ENCODE data around the gene NSG1.
"Not testable (repeated sequence)": the region's sequence is repeated elsewhere in the genome, so short reads cannot be mapped to it uniquely, and the experiment has no call there.

The NSG1 gene

GRCh38 chr4:4436244-4436823 is 49.4 kb downstream of the NSG1 start:
- no peak for DNase-seq (ENCODE audit: low read depth)

DNA sequence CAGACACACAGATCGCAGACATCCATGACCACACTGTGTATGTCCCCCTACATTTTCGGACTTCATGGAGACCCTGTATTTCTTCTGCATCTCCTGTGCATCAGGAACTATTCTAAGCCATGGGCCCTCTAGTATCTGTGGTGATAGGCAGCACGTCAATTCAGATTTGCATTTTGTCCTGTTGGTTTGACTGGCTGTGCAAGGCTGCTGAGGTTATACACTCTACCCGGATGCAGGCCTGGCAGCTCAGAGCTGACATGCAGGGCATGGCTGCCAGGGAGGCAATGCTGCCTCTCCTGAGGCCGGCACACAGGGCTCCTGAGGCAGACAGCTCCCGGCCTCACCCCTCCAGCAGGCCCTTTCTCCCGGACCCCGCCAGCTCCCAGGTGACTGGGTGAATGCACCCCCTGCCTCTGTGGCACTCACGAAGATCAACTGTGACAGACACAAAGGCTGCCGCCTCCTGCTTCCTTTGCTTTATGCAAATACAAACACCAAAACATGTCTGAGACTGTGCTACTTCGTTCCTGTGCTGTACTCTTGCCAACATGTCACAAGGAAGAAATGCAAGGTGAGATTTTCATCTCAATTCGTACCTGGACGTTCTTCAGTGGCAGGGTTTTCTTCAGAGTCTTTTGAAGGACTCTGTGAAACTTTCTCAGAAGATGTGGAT is 51.0 kb downstream of the NSG1 start:
- no peak for DNase-seq (ENCODE audit: low read depth)

DNA sequence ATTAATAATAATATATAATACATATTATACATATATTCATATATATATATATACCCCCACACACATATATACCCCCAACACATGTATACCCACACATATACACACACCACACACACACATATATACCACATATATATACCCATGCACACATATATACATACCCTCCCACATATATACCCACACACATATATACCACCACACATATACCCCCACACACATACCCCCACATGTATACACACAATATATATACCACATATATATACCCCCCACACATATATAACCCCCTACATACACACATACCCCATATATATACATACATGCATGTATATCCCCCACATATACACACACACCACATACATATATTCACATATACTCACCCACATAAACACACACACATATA is 52.0 kb downstream of the NSG1 start:
- no peak for DNase-seq (ENCODE audit: low read depth)

GRCh38 chr4:4439782-4440181 is 52.9 kb downstream of the NSG1 start:
- DNase-seq (ENCODE audit: low read depth): no peak

DNA sequence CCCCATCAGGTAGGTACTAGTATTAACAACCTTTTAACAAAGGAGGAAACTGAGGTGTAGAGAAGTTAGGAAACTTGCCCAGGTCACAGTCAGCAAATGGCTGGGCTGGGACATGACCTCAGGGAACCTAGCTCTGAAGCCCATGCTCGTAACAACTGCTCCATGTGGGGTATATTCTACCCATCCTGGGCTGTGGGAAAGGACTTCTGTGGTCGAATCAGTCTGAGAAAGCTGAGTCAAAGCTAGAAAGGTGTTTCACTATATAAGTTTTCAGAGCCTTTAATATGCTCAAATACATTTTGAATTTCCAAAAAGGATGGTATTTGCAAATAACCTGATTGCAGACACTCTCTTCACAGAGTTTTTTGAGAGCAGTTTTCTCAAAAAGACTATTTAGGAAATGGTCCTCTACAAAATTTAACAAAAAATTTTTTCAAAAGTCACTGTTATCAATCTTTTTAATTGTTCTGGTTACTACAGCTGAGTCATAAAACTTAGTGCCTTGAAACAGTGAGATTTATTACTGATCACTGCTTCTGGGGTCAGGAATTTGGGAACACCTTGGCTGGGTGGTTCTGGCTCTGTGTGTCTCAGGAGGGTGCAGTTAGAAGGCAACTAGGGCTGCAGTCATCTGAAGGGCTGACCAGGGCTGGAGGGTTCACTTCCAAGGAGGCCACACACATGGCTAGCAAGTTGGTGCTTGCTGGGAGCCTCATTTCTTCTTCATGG is 53.6 kb downstream of the NSG1 start:
- no peak for DNase-seq (ENCODE audit: low read depth)

DNA sequence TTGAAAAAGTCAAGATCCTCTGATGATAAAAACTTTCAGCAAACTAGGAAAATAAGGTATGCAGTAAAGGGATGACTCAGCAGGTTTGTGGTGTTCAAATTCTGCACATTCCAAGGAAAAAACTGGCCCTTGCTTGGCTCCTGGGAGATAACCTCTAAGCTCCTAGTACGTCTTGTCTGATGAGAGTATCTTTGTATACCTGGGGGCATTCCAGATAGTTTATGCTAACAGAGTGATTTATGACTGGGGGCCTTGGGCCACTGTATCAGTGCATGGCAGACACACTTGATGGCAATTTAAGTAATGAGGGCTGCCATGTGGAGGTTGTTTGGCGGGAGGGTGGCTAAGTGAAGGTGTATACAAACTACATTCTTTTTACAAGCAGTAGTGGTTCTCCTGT is 56.9 kb downstream of the NSG1 start:
- no peak for DNase-seq (ENCODE audit: low read depth)

GRCh38 chr4:4446434-4446833 is 59.5 kb downstream of the NSG1 start:
- DNase-seq (ENCODE audit: low read depth): no peak

DNA sequence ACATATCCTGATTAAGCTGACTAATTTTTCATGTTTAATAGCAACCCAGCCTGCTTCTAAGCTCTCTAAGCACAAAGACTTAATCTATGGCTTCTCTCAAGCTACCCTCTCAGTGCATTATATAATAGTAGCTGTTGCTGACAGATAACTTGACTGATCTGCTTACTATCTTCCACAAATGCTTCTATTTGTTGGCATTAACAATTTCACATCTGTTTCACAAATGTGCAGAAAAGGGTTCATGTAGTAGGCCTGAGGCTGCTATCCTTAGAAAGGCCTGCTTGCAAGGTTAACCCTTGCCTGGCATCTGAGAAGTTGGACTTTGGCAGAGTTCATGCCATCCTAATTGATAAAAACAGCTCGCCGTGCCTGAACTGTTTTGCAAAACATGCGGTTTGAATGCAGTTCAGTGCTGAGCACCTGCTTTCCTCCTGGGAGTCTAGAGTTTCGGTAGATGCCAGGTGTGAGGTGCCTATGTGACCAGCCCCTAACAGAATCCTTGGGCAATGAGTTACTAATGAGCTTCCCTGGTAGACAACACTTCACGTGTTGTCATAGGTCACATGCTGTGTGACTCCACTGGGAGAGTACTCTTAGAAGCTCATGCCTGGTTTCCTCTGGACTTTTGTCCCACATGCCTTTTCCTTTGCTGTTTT is 68.4 kb downstream of the NSG1 start:
- no peak for DNase-seq (ENCODE audit: low read depth)

DNA sequence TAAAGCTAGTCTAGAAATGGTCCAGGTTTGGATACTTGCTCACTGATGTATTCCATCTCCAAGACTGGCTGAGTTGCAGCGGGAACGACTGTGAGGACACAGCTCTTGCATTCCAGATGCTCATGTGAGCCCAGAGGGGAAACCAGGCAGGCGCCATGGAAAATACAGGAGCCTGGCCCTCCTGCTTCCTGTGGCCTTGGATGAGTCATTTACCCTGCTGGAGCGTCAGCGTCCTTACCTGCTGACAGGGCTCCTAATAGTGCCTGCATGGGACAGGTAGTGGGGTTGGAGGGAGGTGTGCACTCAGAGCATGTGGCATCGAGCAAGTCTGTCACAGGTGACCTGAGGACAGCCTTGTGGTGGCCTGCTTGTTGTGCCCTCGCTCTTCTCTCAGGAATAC is 69.4 kb downstream of the NSG1 start:
- DNase-seq (ENCODE audit: low read depth): no peak

- DNase-seq (ENCODE audit: low read depth): no peak
Observed at GRCh38 chr4:4456816-4457578, 70.1 kb downstream of the NSG1 start.

DNA sequence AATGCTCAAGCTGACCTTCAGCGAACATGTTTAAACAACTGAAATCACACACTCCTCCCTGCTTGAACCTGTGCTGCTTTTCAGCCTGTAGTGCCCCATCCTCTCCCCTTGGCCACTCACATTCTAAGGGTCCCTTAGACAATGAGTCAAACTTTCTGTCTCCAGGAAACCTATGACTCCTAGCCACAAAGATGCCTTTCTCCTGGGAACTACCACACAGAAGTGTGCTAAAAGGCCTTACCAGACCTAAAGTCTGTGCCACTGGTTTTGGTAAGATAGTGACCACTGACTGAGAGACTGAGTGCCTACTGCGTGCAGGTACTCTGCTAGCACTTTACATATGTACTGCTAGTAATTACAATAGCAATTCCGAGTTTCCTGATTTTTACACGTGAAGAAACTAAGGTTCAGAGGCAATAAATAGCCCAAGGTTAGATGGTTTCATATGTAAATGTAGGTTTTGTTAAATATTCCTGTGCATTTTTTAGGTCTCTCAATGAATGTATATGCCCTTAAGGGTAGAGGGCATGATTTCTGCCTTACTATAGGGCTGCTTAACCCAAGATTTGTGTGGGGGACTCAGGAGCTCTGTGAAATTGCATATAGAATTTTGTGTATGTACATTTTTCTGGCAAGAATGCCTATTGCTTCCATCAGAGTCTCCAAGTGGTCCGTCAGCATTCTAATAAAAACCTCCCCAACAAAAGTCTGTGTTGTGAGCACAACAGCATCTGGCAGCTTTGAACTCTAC is 71.1 kb downstream of the NSG1 start:
- DNase-seq (ENCODE audit: low read depth): no peak

DNA sequence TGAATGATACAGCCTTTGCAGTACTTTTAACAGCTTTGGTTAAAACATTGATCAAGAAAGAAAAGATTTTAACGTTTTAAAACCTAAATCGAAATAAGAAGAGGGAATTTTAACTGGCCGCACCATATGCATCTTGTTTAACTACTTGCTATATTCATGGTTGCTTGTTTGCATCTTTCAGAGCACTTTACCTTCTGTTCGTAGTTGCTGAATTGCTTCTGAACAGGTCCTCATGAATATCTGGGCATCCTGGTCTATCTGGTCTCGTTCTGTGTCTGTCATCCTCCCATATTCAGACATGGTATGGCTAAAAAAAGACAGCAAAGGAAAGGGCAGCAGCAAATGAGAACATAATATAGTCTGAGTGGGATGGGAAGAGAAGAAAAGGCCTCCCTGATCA is 72.3 kb downstream of the NSG1 start:
- DNase-seq (ENCODE audit: low read depth): no peak

DNA sequence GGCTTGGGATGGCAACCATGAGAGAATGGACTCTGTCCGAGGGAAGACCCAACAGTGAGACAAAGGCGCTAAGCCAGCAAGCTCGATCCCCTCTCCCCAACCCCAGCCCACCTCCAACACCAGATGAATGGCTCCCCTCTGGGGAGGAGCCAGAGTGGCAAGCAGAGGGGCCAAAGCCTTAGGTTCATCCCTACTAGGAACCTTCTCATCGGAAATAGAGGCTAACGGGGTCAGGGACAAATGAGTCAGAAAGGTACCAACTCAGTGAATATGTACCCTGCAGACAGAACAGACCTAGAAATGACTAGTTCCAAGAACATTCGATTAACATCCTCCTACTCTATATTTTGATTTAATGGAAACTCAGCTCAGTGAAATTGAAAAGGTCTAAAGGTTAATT is 73.9 kb downstream of the NSG1 start:
- no peak for DNase-seq (ENCODE audit: low read depth)

GRCh38 chr4:4461178-4461577 is 74.3 kb downstream of the NSG1 start:
- no peak for DNase-seq (ENCODE audit: low read depth)

GRCh38 chr4:4461850-4462249 is 74.9 kb downstream of the NSG1 start:
- DNase-seq (ENCODE audit: low read depth): no peak

DNA sequence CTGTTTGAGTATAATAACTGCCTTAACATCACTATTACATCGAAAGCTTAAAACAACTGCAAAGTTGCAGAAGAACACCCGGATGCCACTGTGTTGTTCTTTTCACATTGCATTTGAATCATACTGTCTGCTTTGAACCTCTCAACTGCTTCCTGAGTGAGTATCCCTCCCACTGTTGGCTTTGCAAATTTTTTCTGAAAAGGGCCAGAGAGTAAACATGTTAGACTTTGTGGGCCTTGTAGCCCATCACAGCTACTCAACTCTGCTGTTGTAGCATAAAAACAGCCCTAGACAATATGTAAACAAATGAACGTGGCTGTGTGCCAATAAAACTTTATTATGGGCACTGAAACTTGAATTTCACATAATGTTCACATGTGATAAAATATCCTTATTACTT is 76.1 kb downstream of the NSG1 start:
- no peak for DNase-seq (ENCODE audit: low read depth)

- not testable (repeated sequence) for DNase-seq (ENCODE audit: low read depth)
Observed at GRCh38 chr4:4465238-4465637, 78.3 kb downstream of the NSG1 start.
